Astrocyte of the spinal cord (primary cell): ENCODE data around the gene CLCA1.

Source experiments
- DNase-seq: peaks from one replicate; pipeline ENCODE4 v3.0.0; 2011; ENCODE audit warnings: low read depth, low spot score
- H3K4me3 ChIP-seq: 2 replicates; pipeline ENCODE4 v1.5.1; 2011; ENCODE audit warnings: low read depth, mild to moderate bottlenecking, low read length, moderate library complexity
- CTCF ChIP-seq: IDR thresholded peaks from 2 replicates; pipeline ENCODE4 v1.5.1; 2012; ENCODE audit warnings: low read depth, mild to moderate bottlenecking, low read length, inconsistent platforms
- in situ Hi-C: cut with HindIII; loops from 2 replicates; pipeline ENCODE4 v1.10.0; 2017; ENCODE audit warnings: low sequenced_read_pairs

CLCA1 gene

GRCh38 chr1:86504137-86504479 lies 35.4 kb downstream of the CLCA1 start:
- TF ChIP-seq CTCF = no peak
- no peak overlapping the region for H3K4me3 ChIP-seq
- in situ Hi-C loops = no loop called here
- peak; percentile 29 for DNase-seq

DNA sequence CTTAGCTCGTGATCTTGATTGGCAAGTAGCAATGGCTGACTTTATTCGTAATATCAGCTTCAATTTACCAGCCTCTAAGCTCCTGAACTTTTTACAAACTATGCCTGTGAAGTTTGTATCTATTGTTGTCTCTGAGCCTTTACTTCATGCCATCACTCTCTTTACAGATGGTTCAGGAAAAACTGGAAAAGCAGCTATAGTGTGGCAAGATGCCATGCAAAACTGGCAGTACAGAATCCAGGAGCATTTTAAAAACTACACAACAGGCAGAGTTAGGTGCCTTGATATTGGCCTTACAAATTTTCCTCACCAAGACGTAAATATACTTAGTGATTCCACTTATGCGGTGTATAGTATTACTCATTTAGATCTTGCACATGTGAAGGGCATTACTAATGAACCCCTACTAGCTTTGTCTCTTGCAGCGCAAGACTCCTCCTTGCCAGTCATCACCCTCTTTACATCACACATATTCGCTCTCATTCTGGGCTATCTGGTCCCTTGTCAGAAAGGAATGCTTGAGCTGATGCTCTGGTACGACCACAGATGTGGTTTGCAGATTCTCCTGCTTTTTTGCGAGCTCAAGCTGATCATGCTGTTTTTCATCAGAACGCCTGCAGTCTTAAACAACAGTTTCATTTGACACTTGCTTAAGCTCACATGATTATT lies 36.3 kb downstream of the CLCA1 start:
- TF ChIP-seq CTCF = no peak
- in situ Hi-C loops = no loop called here
- no peak for DNase-seq
- H3K4me3 ChIP-seq = no peak overlapping the region

DNA sequence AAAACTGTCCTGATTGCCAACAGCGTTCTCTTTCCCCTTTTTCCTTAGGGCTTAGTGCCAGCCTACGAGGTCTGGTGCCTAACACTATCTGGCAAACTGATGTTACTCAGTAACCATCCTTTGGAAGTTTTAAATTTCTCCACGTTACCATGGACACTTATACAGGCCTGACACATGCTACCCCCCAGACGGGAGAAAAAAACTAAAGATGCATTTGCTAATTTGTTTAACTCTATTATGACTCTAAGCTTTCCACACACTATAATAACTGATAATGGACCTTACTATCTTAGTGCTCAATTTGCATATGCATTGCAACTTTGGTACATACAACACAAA lies 36.8 kb downstream of the CLCA1 start:
- no peak overlapping the region for H3K4me3 ChIP-seq
- TF ChIP-seq CTCF = no peak
- in situ Hi-C loops = no loop called here
- no peak for DNase-seq

GRCh38 chr1:86507935-86508582 lies 39.3 kb downstream of the CLCA1 start:
- TF ChIP-seq CTCF = peak; percentile 43
- in situ Hi-C loops = no loop called here
- DNase-seq = peak; percentile 43
- H3K4me3 ChIP-seq = no peak overlapping the region

DNA sequence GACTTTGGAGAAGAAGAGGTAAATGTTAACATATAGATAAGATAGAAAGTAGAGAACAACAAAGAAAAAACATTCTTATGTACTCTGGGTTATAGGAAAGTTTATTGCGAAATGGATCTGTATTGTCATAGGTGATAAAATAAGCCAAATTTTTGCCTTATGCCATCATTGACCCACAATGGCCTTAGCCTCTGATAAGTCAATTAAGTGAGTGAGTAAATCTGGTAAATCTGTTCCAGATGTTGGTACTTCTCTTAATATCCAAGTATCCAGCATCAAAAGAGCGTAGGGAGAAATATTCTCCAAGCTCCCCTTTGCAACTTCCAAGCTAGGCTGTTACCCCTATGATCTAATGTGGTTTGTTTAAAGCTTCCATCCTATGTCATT lies 39.8 kb downstream of the CLCA1 start:
- no peak for TF ChIP-seq CTCF
- no peak overlapping the region for H3K4me3 ChIP-seq
- DNase-seq = no peak
- in situ Hi-C loops = no loop called here

GRCh38 chr1:86515597-86515996 lies 46.9 kb downstream of the CLCA1 start:
- no peak overlapping the region for H3K4me3 ChIP-seq
- peak; percentile 25 for TF ChIP-seq CTCF
- DNase-seq = no peak
- in situ Hi-C loops = no loop called here
